H7 (cell line): Measurements from ENCODE around the gene GALNS. TPM values are rescaled to one million over a fixed set of nuclear protein-coding genes. Genes with fewer than 3 reads are reported as not detected.
"Not testable (repeated sequence)": the region's sequence is repeated elsewhere in the genome, so short reads cannot be mapped to it uniquely, and the experiment has no call there.

Source experiments
- DNase-seq: peaks from one replicate; pipeline ENCODE4 v3.0.0; 2012
- H3K27me3 ChIP-seq: 2 replicates; pipeline ENCODE4 v1.6.0; 2011; ENCODE audit warnings: mild to moderate bottlenecking, low read length; ENCODE audit not compliant: control insufficient read depth, insufficient read depth
- H3K36me3 ChIP-seq: replicated peaks from 2 replicates; pipeline ENCODE4 v1.5.1; 2011; ENCODE audit warnings: low read length; ENCODE audit not compliant: control insufficient read depth, insufficient read depth
- H3K4me3 ChIP-seq: 2 replicates; pipeline ENCODE4 v1.5.1; 2011; ENCODE audit warnings: low read depth, mild to moderate bottlenecking, control low read depth, low read length, moderate library complexity; ENCODE audit not compliant: insufficient read depth
- total RNA-seq: library from RNA; depleted of rRNA; stranded (reverse); fragments of >200 nt; shearing (Covaris generic); gene quantifications from 2 replicates; pipeline ENCODE4 v1.2.3, GENCODE V29; 2014

GALNS gene
- total RNA-seq, 1 experiment from 2014 or later = 6.7 TPM

GRCh38 chr16:88796278-88796677 lies 60.5 kb downstream of the GALNS start:
- Histone ChIP-seq H3K4me3 (no peak overlapping the region), H3K27me3 (no peaks in the 10 kb centered on the region), H3K36me3 (no peaks in the 10 kb centered on the region)
- no peak for DNase-seq

- DNase-seq = no peak
- Histone ChIP-seq H3K27me3 (no peaks in the 10 kb centered on the region), H3K36me3 (no peaks in the 10 kb centered on the region), H3K4me3 (no peak overlapping the region)
Measured at GRCh38 chr16:88793251-88793954, 63.3 kb downstream of the GALNS start.

DNA sequence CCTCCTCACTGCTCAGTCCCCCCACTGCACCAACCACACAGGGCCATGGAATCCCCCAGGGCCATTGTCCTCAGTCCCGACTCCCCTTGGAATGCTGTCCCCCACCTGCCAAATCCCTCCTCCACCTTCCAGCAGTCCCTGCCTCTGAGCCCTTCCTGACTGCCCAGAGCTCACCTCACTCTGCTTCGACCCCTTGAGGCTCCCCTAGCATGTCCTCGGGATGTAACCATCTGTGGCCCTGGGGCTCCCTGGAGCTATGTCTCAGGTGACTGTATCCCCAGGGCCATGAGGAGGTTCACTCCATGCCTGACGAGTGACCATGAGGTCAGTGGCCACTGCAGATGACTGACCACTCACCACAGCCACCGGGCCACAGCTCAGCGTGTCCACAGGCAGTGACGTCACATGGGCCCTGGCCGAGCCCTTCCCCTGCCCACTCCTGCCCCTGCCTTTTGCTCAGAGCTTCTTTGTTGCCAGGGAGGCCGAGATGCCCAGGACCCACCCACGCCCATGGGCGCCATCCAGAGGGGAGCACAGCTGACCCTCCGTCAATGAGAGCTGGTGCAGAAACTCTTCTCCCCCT lies 64.0 kb downstream of the GALNS start:
- Histone ChIP-seq H3K4me3 (no peak overlapping the region), H3K27me3 (no peaks in the 10 kb centered on the region), H3K36me3 (no peaks in the 10 kb centered on the region)
- DNase-seq = no peak

DNA sequence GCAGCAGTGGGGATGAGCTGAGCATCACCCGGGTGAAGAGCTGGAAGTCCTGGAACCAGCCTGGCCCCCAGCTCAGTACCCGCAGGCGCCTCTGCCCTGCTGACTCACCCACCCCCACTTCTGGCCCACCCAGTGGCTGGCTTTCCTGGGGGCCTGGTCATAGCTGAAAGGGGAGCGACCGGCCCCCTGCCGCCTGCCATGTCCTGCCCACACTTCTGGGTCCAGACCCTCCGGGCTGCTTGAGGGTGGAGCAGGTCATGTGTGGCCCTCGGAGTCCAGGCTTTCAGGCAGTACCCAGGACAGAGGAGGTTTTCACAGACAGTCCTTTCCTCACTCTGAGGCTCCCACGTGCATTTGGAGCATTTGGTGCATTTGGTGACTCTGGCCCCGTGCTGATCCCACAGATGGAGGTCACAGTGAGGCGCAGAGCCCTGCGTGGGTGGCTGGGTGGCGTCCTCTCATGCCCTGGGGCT lies 64.6 kb downstream of the GALNS start:
- no peaks in the 10 kb centered on the region for H3K36me3 ChIP-seq
- DNase-seq = no peak
- H3K27me3 ChIP-seq = no peaks in the 10 kb centered on the region
- no peak overlapping the region for H3K4me3 ChIP-seq

DNA sequence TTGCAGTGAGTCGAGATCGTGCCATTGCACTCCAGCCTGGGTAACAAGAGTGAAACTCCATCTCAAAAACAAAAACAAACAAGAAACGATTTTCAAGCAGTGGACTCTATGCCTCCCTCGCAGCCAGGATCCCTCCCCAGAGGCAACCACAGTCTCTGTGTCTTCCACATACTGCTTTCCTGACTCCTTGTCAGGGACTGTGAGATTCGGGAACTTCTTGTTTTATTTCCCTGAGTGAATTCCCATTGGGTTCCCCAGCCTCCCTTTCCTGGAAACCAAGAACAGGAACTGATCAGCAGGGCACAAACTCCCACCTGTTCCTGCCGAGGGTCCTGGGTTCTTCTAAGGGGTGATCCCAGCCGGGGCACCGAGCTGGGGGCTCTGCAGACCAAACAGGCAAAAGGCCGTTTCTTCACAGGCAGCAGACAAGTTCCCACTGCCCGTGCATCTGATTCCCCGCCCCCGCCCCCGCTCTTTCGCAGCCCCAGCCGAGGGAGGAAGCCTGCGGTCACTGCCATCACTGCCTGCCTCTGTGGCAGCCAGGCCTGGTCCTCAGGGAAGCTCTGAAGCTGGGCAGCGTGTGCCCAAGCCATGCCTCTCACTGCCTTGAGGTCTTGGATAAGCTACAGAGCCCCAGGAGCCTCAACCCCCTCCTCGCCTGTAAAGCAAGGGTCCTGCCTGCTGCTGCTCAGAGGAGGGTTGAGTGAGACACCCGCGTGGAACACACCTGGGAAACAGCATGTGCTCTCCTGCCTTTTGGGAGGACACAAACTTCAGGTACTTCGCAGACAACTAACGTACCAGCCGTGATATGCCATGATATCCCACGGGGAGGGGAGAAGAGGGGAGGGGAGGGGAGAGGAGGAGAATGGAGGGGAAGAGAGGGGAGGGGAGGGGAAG lies 66.2 kb downstream of the GALNS start:
- no peaks in the 10 kb centered on the region for H3K36me3 ChIP-seq
- H3K27me3 ChIP-seq = peaks cover 3% of the 10 kb centered on the region
- no peak overlapping the region for H3K4me3 ChIP-seq
- peak; percentile 76 for DNase-seq

GRCh38 chr16:88789594-88789993 lies 67.2 kb downstream of the GALNS start:
- no peak overlapping the region for H3K4me3 ChIP-seq
- DNase-seq = no peak
- H3K27me3 ChIP-seq = peaks cover 4% of the 10 kb centered on the region
- no peaks in the 10 kb centered on the region for H3K36me3 ChIP-seq

DNA sequence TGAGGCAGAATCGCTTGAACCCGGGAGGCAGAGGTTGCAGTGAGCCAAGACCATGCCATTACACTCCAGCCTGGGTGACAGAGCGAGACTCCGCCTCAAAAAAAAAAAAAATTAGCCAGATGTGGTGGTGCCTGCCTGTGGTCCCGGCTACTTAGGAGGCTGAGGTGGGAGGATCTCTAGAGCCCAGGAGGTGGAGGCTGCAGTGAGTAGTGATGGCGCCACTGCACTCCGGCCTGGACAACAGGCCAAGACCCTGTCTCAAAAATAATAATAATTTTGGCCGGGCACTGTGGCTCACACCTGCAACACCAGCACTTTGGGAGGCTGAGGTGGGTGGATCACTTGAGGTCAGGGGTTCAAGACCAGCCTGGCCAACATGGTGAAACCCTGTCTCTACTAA lies 68.0 kb downstream of the GALNS start:
- not testable (repeated sequence) for H3K4me3 ChIP-seq, H3K27me3 ChIP-seq, DNase-seq, H3K36me3 ChIP-seq

GRCh38 chr16:88787579-88788314 lies 69.0 kb downstream of the GALNS start:
- H3K36me3 ChIP-seq = no peaks in the 10 kb centered on the region
- H3K4me3 ChIP-seq = no peak overlapping the region
- peaks cover 4% of the 10 kb centered on the region for H3K27me3 ChIP-seq
- no peak for DNase-seq

DNA sequence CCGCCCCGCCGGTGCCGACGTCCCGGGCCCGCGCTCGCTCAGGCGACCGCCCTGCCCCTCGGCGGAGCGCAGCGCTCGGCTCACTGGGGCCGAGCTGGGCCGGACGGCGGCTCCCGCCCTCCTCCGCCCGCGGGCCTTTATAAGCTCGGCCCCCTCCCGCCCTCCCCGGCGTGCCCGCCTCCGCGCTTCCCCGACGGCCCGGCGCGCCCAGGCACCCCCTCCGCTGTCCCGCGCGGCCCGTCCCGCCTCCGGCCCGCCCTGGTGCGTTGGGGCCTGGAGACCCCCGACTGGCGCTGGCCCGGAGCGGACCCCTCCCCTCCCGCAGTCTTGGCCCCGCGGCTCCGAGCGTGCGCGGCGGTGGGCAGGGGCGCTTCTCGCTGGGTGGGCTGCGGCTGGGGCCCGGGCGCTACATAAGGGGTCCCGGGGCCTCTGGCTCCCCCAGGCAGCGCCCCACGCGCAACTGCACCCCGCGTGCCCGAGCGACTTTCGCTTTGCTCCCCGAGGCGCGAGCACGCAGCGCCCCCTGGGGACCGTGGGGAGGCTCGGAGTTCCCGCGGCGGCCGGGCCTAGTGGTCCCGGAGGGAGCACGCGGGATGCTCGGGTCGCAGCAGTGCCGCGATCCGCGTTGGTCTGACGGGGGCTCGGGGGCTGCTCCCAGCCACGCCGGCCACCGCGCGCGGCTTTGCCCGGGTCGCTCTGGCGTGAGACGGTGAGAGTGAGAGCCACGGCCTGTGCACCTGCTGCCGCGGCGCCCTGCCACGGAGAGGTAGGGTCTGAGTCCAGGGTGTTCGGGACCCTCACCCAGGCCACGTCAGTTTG lies 71.4 kb downstream of the GALNS start, which contains the start of gene PIEZO1:
TSS of gene PIEZO1 (minus strand) at position 115 of the 819 bp plus-strand sequence. CDS start 256 bp downstream, outside the sequence.
- peak; percentile 90 for DNase-seq
- Histone ChIP-seq H3K27me3 (peaks cover 4% of the 10 kb centered on the region), H3K36me3 (no peaks in the 10 kb centered on the region), H3K4me3 (peak within 1 kb of the TSS; percentile 56)

DNA sequence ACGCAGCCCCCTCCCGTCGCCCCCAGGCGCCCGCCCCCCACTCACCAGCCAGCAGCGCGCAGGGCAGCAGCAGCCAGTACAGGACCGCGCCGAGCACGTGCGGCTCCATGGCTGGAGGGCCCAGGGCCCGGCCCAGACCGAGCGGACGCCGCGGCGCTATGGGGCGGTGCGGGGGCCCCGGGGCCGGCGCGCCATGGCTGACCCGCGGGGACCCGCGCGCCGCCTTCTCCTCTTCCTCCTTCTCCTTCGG lies 72.0 kb downstream of the GALNS start:
- H3K27me3 ChIP-seq = peaks cover 4% of the 10 kb centered on the region

GRCh38 chr16:88784074-88784855 lies 72.5 kb downstream of the GALNS start:
- H3K4me3 ChIP-seq = peak overlapping the region; percentile 56
- peaks cover 4% of the 10 kb centered on the region for H3K27me3 ChIP-seq
- DNase-seq = peak; percentile 95
- no peaks in the 10 kb centered on the region for H3K36me3 ChIP-seq

More for the DNA sequence above, 72.0 kb downstream of the GALNS start:
- peak overlapping the region; percentile 56 for H3K4me3 ChIP-seq
- peak; percentile 89 for DNase-seq
- H3K36me3 ChIP-seq = no peaks in the 10 kb centered on the region

- peak overlapping the region; percentile 56; the same call in 1 of the 2 replicates for H3K4me3 ChIP-seq
- no peaks in the 10 kb centered on the region for H3K36me3 ChIP-seq
- H3K27me3 ChIP-seq = peaks cover 4% of the 10 kb centered on the region
- DNase-seq = no peak
Measured at GRCh38 chr16:88783391-88784073, 73.2 kb downstream of the GALNS start.
